SK-N-SH treated with all-trans-retinoic acid at 6 μM for 48 hours (cell line): ENCODE results near the gene CETP.

Experiments used
- ARNTL ChIP-seq: fragments of 450-650 bp; formaldehyde crosslinking; IDR thresholded peaks from 2 replicates; pipeline ENCODE4 v1.5.0; 2020; ENCODE audit warnings: low read depth, mild to moderate bottlenecking, moderate library complexity, borderline replicate concordance
- BACH2 ChIP-seq: fragments of 250-450 bp; sonication (Bioruptor Pico); IDR thresholded peaks from 2 replicates; pipeline ENCODE4 v1.9.0; 2021; ENCODE audit warnings: mild to moderate bottlenecking, borderline replicate concordance
- CREB5 ChIP-seq: fragments of 250-450 bp; sonication (Bioruptor Pico); IDR thresholded peaks from 2 replicates; pipeline ENCODE4 v1.5.1; 2020; ENCODE audit warnings: low read depth, mild to moderate bottlenecking, moderate library complexity
- ISL1 ChIP-seq: fragments of 250-450 bp; sonication (Bioruptor Pico); IDR thresholded peaks from 2 replicates; pipeline ENCODE4 v2.1.2; 2022; ENCODE audit warnings: mild to moderate bottlenecking, moderate library complexity
- OSR1 ChIP-seq: fragments of 250-450 bp; sonication (Bioruptor Pico); IDR thresholded peaks from 2 replicates; pipeline ENCODE4 v1.8.0; 2022; ENCODE audit warnings: moderate library complexity, mild to moderate bottlenecking, inconsistent platforms
- PATZ1 ChIP-seq: fragments of 250-450 bp; sonication (Bioruptor Pico); IDR thresholded peaks from 2 replicates; pipeline ENCODE4 v1.8.0; 2020; ENCODE audit warnings: mild to moderate bottlenecking, moderate library complexity, borderline replicate concordance
- SNAI2 ChIP-seq: fragments of 250-450 bp; sonication (Bioruptor Pico); IDR thresholded peaks from 2 replicates; pipeline ENCODE4 v1.5.0; 2020; ENCODE audit warnings: mild to moderate bottlenecking, moderate library complexity
- TSHZ2 ChIP-seq: fragments of 250-450 bp; sonication (Bioruptor Pico); IDR thresholded peaks from 2 replicates; pipeline ENCODE4 v1.5.0; 2020; ENCODE audit warnings: mild to moderate bottlenecking, moderate library complexity
- ZC3H10 ChIP-seq: fragments of 250-450 bp; sonication (Bioruptor Pico); IDR thresholded peaks from 2 replicates; pipeline ENCODE4 v1.5.1; 2021; ENCODE audit warnings: mild to moderate bottlenecking, moderate library complexity
- ZFP3 ChIP-seq: fragments of 250-450 bp; sonication (Bioruptor Pico); IDR thresholded peaks from 2 replicates; pipeline ENCODE4 v1.5.0; 2020; ENCODE audit warnings: mild to moderate bottlenecking, moderate library complexity
- ZNF565 ChIP-seq: fragments of 450-650 bp; formaldehyde crosslinking; conservative IDR thresholded peaks from 2 replicates; pipeline ENCODE4 v1.5.0; 2020; ENCODE audit warnings: low read depth, mild to moderate bottlenecking, moderate library complexity
- ZNF8 ChIP-seq: fragments of 450-650 bp; formaldehyde crosslinking; IDR thresholded peaks from 2 replicates; pipeline ENCODE4 v1.5.0; 2020; ENCODE audit warnings: mild to moderate bottlenecking, moderate library complexity

- TF ChIP-seq ZNF8 (CRISPR knock-in tag) = no peak
- TF ChIP-seq ZC3H10 (CRISPR knock-in tag) = no peak
- TF ChIP-seq ARNTL (CRISPR knock-in tag) = no peak
- no peak for TF ChIP-seq CREB5 (CRISPR knock-in tag)
- TF ChIP-seq ZFP3 (CRISPR knock-in tag) = no peak
- TF ChIP-seq PATZ1 (CRISPR knock-in tag) = no peak
- TF ChIP-seq ISL1 (CRISPR knock-in tag) = no peak
- no peak for TF ChIP-seq TSHZ2 (CRISPR knock-in tag)
- no peak for TF ChIP-seq SNAI2 (CRISPR knock-in tag)
- TF ChIP-seq OSR1 (CRISPR knock-in tag) = no peak
- TF ChIP-seq ZNF565 (CRISPR knock-in tag) = no peak
- no peak for TF ChIP-seq BACH2 (CRISPR knock-in tag)
Observed at GRCh38 chr16:57028086-57028485, 66.3 kb downstream of the CETP start.
